Glutamatergic neuron (in vitro differentiated cells): Measurements from ENCODE around the gene HOOK2. TPM values are rescaled to one million over a fixed set of nuclear protein-coding genes. Genes with fewer than 3 reads are reported as not detected.
"Not testable (repeated sequence)": the region's sequence is repeated elsewhere in the genome, so short reads cannot be mapped to it uniquely, and the experiment has no call there.

Experiments
- DNase-seq: peaks from one replicate; pipeline ENCODE4 v3.0.0; 2022
- H3K27ac Mint-ChIP-seq: one replicate; pipeline ENCODE4 v1.8.0; 2020; ENCODE audit warnings: mild to moderate bottlenecking, mixed read lengths, inconsistent platforms; ENCODE audit not compliant: unreplicated experiment
- H3K27me3 Mint-ChIP-seq: one replicate; pipeline ENCODE4 v1.8.0; 2020; ENCODE audit warnings: mild to moderate bottlenecking, moderate library complexity, mixed read lengths, inconsistent platforms; ENCODE audit not compliant: unreplicated experiment
- H3K36me3 Mint-ChIP-seq: one replicate; pipeline ENCODE4 v1.8.0; 2020; ENCODE audit warnings: mild to moderate bottlenecking, mixed read lengths, inconsistent platforms; ENCODE audit not compliant: unreplicated experiment
- H3K4me1 Mint-ChIP-seq: one replicate; pipeline ENCODE4 v1.8.0; 2020; ENCODE audit warnings: mild to moderate bottlenecking, low read depth, mixed read lengths, inconsistent platforms; ENCODE audit not compliant: unreplicated experiment
- H3K4me3 Mint-ChIP-seq: one replicate; pipeline ENCODE4 v1.8.0; 2020; ENCODE audit warnings: mild to moderate bottlenecking, mixed read lengths, inconsistent platforms; ENCODE audit not compliant: unreplicated experiment
- H3K9me3 Mint-ChIP-seq: one replicate; pipeline ENCODE4 v1.8.0; 2020; ENCODE audit warnings: mild to moderate bottlenecking, moderate library complexity, mixed read lengths, inconsistent platforms; ENCODE audit not compliant: unreplicated experiment
- microRNA-seq: library from miRNA; unstranded; fragments of <30 nt; microRNA quantifications from one replicate; pipeline ENCODE4, GENCODE V29; 2020; ENCODE audit not compliant: unreplicated experiment
- total RNA-seq: library from RNA; stranded (reverse); fragmentation: NEBNext Ultra II Directional; extraction: Animal tissue kit (Norgen Biotek cat#: 25700); gene quantifications from one replicate; pipeline ENCODE4 v1.2.1, GENCODE V29; 2021; ENCODE audit not compliant: unreplicated experiment
- TF ChIP-seq, protein P1 (sequence below): fragments of 200-600 bp; sonication (generic); IDR thresholded peaks from one replicate; pipeline ENCODE4 v1.5.0; 2021; ENCODE audit not compliant: partially characterized antibody, unreplicated experiment

HOOK2 gene
- total RNA-seq, 1 donor from 2014 or later: 40.1 TPM

DNA sequence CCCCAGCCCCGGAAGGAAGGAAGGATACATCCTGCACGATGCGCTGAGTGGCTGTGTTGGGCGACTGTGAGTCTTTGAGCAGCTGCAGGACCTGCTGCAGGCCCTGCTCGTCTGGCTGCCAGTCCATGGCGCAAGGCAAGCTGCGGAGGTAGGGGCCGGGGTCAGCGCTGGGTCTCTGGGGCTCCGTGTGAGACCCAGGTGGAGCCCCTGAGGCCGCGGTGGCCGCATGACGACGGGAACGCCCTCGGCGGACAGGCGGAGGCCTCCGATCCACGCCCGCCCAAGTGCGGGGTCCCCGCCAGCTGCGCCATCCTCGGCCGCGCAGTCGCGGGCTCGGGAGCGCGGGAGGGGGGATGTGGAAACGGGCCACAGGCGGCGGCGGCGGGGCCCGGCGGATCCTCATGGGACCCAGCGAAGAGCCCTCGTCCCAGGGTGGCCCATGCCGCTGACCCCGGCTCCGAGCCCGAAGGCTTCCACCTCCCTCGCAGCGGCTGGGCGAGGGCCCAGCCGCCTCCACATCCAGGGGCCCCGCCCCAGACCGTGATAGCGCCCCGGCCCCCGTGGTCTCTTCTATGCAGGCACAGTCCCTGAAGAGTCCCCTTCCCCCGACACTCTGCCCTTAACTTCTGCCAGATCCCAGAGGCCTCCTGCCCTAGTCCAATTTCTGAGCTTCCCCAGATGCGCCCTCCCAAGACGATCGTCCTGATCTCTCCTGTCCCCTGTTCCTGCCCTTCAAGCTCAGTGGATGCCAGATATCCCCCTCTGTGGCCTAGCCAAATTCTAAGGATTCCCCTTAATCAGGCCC lies 54.3 kb downstream of the HOOK2 start:
- TF ChIP-seq, protein P1, sequence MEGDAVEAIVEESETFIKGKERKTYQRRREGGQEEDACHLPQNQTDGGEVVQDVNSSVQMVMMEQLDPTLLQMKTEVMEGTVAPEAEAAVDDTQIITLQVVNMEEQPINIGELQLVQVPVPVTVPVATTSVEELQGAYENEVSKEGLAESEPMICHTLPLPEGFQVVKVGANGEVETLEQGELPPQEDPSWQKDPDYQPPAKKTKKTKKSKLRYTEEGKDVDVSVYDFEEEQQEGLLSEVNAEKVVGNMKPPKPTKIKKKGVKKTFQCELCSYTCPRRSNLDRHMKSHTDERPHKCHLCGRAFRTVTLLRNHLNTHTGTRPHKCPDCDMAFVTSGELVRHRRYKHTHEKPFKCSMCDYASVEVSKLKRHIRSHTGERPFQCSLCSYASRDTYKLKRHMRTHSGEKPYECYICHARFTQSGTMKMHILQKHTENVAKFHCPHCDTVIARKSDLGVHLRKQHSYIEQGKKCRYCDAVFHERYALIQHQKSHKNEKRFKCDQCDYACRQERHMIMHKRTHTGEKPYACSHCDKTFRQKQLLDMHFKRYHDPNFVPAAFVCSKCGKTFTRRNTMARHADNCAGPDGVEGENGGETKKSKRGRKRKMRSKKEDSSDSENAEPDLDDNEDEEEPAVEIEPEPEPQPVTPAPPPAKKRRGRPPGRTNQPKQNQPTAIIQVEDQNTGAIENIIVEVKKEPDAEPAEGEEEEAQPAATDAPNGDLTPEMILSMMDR: no peak
- Mint-ChIP-seq H3K4me1 (peaks cover 6% of the 10 kb centered on the region), H3K27me3 (peaks cover 18% of the 10 kb centered on the region), H3K36me3 (no peaks in the 10 kb centered on the region), H3K27ac (peak overlapping the region; percentile 97), H3K9me3 (peaks cover 28% of the 10 kb centered on the region), H3K4me3 (peak overlapping the region; percentile 98)
- peak; percentile 53 for DNase-seq

DNA sequence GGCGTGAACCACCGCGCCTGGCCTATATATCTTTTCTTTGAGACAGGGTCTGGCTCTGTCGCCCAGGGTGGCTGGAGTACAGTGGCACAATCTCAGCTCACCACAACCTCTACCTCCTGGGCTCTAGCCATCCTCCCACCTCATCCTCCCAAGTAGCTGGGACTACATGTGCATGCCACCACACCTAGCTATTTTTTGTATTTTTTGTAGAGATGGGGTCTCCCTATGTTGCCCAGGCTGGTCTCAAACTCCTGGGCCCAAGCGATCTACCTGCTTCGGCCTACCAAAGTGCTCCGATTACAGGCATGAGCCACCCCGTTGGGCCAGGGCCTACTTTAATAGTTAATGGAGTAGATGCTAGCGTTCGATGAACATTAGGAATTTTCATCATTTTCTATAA lies 55.1 kb downstream of the HOOK2 start:
- Mint-ChIP-seq H3K27ac (peak overlapping the region; percentile 97), H3K27me3 (peaks cover 18% of the 10 kb centered on the region), H3K4me3 (peak overlapping the region; percentile 98), H3K36me3 (no peaks in the 10 kb centered on the region), H3K9me3 (peaks cover 28% of the 10 kb centered on the region), H3K4me1 (peaks cover 6% of the 10 kb centered on the region)
- TF ChIP-seq, protein P1: no peak
- no peak for DNase-seq

DNA sequence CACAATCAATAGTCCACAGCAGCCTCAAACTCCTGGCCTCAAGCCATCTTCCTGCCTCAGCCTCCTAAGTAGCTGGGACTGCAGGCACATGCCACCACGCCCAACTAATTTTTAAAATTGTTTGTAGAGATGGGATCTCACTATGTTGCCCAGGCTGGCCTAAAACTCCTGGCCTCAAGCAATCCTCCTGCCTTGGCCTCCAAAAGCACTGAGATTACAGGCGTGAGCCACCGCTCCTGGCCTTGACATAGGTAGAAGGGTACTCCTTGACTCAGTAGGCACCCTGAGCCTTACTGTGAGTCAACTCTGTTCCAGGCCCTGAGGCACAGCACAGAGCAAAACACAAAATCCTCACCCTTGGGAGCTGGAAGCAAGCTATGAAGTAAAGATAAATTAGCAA lies 59.4 kb downstream of the HOOK2 start:
- peaks cover 3% of the 10 kb centered on the region for H3K4me1 Mint-ChIP-seq
- peaks cover 5% of the 10 kb centered on the region for H3K27me3 Mint-ChIP-seq
- peaks cover 8% of the 10 kb centered on the region for H3K9me3 Mint-ChIP-seq
- H3K4me3 Mint-ChIP-seq: no peak overlapping the region
- TF ChIP-seq, protein P1: no peak
- H3K36me3 Mint-ChIP-seq: no peaks in the 10 kb centered on the region
- H3K27ac Mint-ChIP-seq: peak overlapping the region; percentile 28
- no peak for DNase-seq

DNA sequence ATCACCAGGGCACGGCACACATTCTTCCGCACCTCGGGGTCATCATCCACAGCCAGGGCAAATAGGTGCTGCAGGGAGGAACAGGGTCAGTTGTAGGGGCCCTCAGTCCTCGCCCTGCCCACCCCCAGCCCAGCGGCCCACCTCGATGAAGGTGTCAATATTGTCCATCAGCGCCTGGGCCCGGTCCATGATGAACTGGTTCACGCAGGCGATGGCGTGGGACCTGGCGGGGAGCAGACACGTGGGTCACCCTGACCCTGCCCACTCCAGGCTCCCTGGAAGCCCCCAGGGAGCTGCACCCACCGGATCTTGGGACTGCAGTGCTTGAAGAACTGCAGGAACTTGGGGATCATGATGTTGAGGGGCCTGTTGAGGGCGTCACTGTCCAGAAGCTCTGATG lies 60.2 kb downstream of the HOOK2 start:
- Mint-ChIP-seq H3K4me3 (no peak overlapping the region), H3K27me3 (peaks cover 1% of the 10 kb centered on the region), H3K4me1 (no peaks in the 10 kb centered on the region), H3K9me3 (peaks cover 5% of the 10 kb centered on the region), H3K36me3 (no peaks in the 10 kb centered on the region), H3K27ac (no peak overlapping the region)
- no peak for DNase-seq
- TF ChIP-seq, protein P1: no peak

DNA sequence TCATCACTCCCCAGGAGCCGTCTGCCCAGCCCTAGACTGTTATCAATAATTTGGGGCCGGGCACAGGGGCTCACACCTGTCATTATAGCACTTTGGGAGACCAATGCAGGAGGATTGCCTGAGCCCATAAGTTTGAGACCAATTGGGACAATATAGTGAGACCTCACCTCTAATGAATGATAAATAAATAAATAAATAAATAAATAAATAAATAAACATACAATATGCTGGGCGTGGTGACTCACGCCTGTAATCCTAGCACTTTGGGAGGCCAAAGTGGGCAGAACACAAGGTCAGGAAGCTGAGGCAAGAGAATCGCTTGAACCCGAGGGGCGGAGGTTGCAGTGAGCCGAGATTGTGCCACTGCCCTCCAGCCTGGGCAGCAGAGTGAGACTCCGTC lies 62.0 kb downstream of the HOOK2 start:
- H3K9me3 Mint-ChIP-seq, H3K4me3 Mint-ChIP-seq, H3K27ac Mint-ChIP-seq, H3K27me3 Mint-ChIP-seq, H3K36me3 Mint-ChIP-seq, H3K4me1 Mint-ChIP-seq, DNase-seq: not testable (repeated sequence)

Small RNA genes within 50 kb of the gene (microRNA-seq; reads per million reads assigned to microRNA genes)
- gene MIR5684: not detected

Other genes starting within 250 kb of the HOOK2 start
- 11.2 TPM for gene ZNF564, start 224.1 kb downstream of the HOOK2 start, total RNA-seq
- gene ZNF490, start 164.7 kb downstream of the HOOK2 start, total RNA-seq: 8.0 TPM
- gene ZNF791, start 164.6 kb downstream of the HOOK2 start, total RNA-seq: 27.6 TPM
- gene MAN2B1, start 108.8 kb downstream of the HOOK2 start, total RNA-seq: 72.2 TPM
- 16.3 TPM for gene WDR83, start 108.7 kb downstream of the HOOK2 start, total RNA-seq
- 116 TPM for gene DHPS, start 93.7 kb downstream of the HOOK2 start, total RNA-seq
- gene GNG14, start 87.6 kb downstream of the HOOK2 start, total RNA-seq: not detected
- gene FBXW9, start 78.9 kb downstream of the HOOK2 start, total RNA-seq: 7.4 TPM
- 135 TPM for gene TNPO2, start 51.6 kb downstream of the HOOK2 start, total RNA-seq
- gene TRIR, start 40.9 kb downstream of the HOOK2 start, total RNA-seq: 204 TPM
- 49.3 TPM for gene GET3, start 38.1 kb downstream of the HOOK2 start, total RNA-seq
- not detected for gene BEST2, start 23.8 kb downstream of the HOOK2 start, total RNA-seq
- gene JUNB, start 15.9 kb upstream of the HOOK2 start, total RNA-seq: 24.9 TPM
- gene PRDX2, start 26.2 kb upstream of the HOOK2 start, total RNA-seq: 671 TPM
- 14.4 TPM for gene THSD8, start 26.5 kb upstream of the HOOK2 start, total RNA-seq
- 16.7 TPM for gene RNASEH2A, start 31.0 kb upstream of the HOOK2 start, total RNA-seq
- 4.8 TPM for gene RTBDN, start 59.0 kb upstream of the HOOK2 start, total RNA-seq
- 230 TPM for gene MAST1, start 63.0 kb upstream of the HOOK2 start, total RNA-seq
- 7.9 TPM for gene DNASE2, start 105.9 kb upstream of the HOOK2 start, total RNA-seq
- gene KLF1, start 111.6 kb upstream of the HOOK2 start, total RNA-seq: not detected
- 34.2 TPM for gene GCDH, start 115.6 kb upstream of the HOOK2 start, total RNA-seq
- 0.59 TPM for gene SYCE2, start 143.7 kb upstream of the HOOK2 start, total RNA-seq
- gene FARSA, start 158.2 kb upstream of the HOOK2 start, total RNA-seq: 71.6 TPM
- gene CALR, start 163.1 kb upstream of the HOOK2 start, total RNA-seq: 543 TPM
- 62.1 TPM for gene RAD23A, start 170.3 kb upstream of the HOOK2 start, total RNA-seq
- gene GADD45GIP1, start 181.7 kb upstream of the HOOK2 start, total RNA-seq: 28.8 TPM
- gene DAND5, start 194.0 kb upstream of the HOOK2 start, total RNA-seq: 0.44 TPM
- 2.4 TPM for gene NFIX, start 219.9 kb upstream of the HOOK2 start, total RNA-seq